HFF-Myc (cell line): Measurements from ENCODE around the gene RNF151.

ENCODE experiments used
- DNase-seq: peaks from one replicate; pipeline ENCODE4 v3.0.0-alpha.2; 2011; ENCODE audit warnings: low read depth; ENCODE audit errors: extremely low read depth
- H3K4me3 ChIP-seq: replicated peaks from 2 replicates; pipeline ENCODE4 v1.5.1; 2011; ENCODE audit warnings: low read depth, mild to moderate bottlenecking, control low read depth, low read length
- CTCF ChIP-seq: IDR thresholded peaks from 2 replicates; pipeline ENCODE4 v1.5.1; 2012; ENCODE audit warnings: mild to moderate bottlenecking, low read depth, low read length, control low read depth; ENCODE audit errors: missing control alignments

Gene RNF151

DNA sequence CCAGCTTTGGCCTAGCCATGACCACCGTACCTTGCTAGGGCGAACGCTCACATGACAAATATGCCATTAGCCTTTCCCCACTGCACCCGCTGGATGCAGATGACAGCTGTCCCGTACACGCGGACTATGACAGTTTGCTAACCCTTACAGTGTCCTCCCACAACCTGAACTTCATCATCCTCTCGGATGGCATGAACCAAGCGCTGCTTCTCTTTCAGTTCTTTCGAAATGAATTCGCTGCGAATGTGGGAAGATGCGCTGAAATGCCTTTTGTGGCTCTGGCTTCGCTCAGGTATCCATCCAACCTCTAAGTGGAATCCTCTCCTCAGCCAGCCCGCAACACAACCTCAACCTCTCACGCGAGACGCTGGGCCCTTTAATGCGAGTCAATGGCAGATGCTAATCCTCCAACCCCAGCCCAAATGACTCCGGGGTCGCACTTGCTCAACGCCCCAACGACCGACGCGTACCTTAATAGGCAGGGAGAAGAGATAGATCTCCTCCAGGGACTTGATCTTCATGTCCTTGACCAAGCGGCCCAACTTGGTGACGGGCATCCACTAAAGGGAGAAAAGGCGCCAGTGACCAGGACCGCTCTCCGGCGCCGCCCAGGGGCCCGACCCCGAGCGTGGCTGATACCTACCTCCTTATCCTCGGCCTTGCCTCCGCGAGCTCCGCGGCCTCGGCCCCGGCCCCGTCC lies 2.7 kb upstream of the RNF151 start:
- no peak for TF ChIP-seq CTCF
- no peak for DNase-seq
- H3K4me3 ChIP-seq, result peak overlapping the region; percentile 86

GRCh38 chr16:1964506-1965395 lies 1.9 kb upstream of the RNF151 start, which contains the start of gene RPS2:
Gene RPS2 (minus strand): TSS chr16:1964826. CDS start chr16:1964625, 201 bp downstream.
- no peak for TF ChIP-seq CTCF
- H3K4me3 ChIP-seq, result peak within 1 kb of the TSS; percentile 86
- peak; percentile 91 for DNase-seq

- DNase-seq, result no peak
- no peak for TF ChIP-seq CTCF
- H3K4me3 ChIP-seq, result peak overlapping the region; percentile 86
Measured at GRCh38 chr16:1965396-1966001, 1.2 kb upstream of the RNF151 start.

GRCh38 chr16:1968146-1968953 lies 1.7 kb downstream of the RNF151 start:
- no peak overlapping the region for H3K4me3 ChIP-seq
- TF ChIP-seq CTCF, result no peak
- DNase-seq, result no peak

- TF ChIP-seq CTCF, result no peak
Measured at GRCh38 chr16:1971796-1972489, 5.3 kb downstream of the RNF151 start, which contains the start of gene TBL3. Gene TBL3 (plus strand): TSS chr16:1972053. CDS start chr16:1972165, 112 bp downstream.

More at GRCh38 chr16:1971796-1972489, 5.3 kb downstream of the RNF151 start, which contains the start of gene TBL3:
- peak; percentile 72 for DNase-seq
- peak within 1 kb of the TSS; percentile 95 for H3K4me3 ChIP-seq
